GM18519 (cell line): ENCODE data around the gene LRRC74A.

Source experiments
- ATAC-seq: cut with Tn5 transposase; IDR thresholded peaks from one replicate; pipeline ENCODE4 v1.9.1; 2021; ENCODE audit warnings: mild to moderate bottlenecking, moderate library complexity; ENCODE audit not compliant: unreplicated experiment, low FRiP score

LRRC74A gene

GRCh38 chr14:76918256-76918781, 92.1 kb downstream of the LRRC74A start:
- ATAC-seq, result no peak

- ATAC-seq, result no peak
Measured at GRCh38 chr14:76918782-76919394, 92.7 kb downstream of the LRRC74A start.
